Fibroblast of skin of scalp (primary cell): ENCODE data around the gene XCR1.
"Not testable (repeated sequence)": the region's sequence is repeated elsewhere in the genome, so short reads cannot be mapped to it uniquely, and the experiment has no call there.

ENCODE experiments used
- DNase-seq: peaks from one replicate; pipeline ENCODE4 v3.0.0-alpha.2; 2013

Gene XCR1

GRCh38 chr3:46003706-46004105 lies 23.6 kb downstream of the XCR1 start:
- not testable (repeated sequence) for DNase-seq

- DNase-seq, result no peak
These were observed 26.1 kb downstream of the XCR1 start for GRCh38 chr3:46001178-46001577.

GRCh38 chr3:45997942-45998341 lies 29.3 kb downstream of the XCR1 start:
- DNase-seq, result no peak

GRCh38 chr3:45997499-45997898 lies 29.8 kb downstream of the XCR1 start:
- DNase-seq, result not testable (repeated sequence)

- DNase-seq, result peak; percentile 88
These were observed 31.8 kb downstream of the XCR1 start, which contains the start of gene FYCO1 for GRCh38 chr3:45995236-45996192. Gene FYCO1 (minus strand): TSS chr3:45995824. CDS start chr3:45984910, 10,914 bp downstream.

- no peak for DNase-seq
These were observed 32.7 kb downstream of the XCR1 start for GRCh38 chr3:45994419-45995235.

- no peak for DNase-seq
These were observed 33.8 kb downstream of the XCR1 start for GRCh38 chr3:45993421-45994027.

GRCh38 chr3:45992821-45993221 lies 34.5 kb downstream of the XCR1 start:
- DNase-seq, result peak; percentile 98

- DNase-seq, result no peak
These were observed 35.1 kb downstream of the XCR1 start for GRCh38 chr3:45992133-45992729.

- no peak for DNase-seq
These were observed 35.9 kb downstream of the XCR1 start for GRCh38 chr3:45991341-45991740.

- no peak for DNase-seq
These were observed 37.1 kb downstream of the XCR1 start for GRCh38 chr3:45990181-45990580.

- peak; percentile 81 for DNase-seq
These were observed 38.5 kb downstream of the XCR1 start for GRCh38 chr3:45988804-45989203.

- DNase-seq, result no peak
These were observed 38.9 kb downstream of the XCR1 start for GRCh38 chr3:45988362-45988761.

- no peak for DNase-seq
These were observed 39.7 kb downstream of the XCR1 start for GRCh38 chr3:45987368-45988291.

GRCh38 chr3:45986303-45986982 lies 40.8 kb downstream of the XCR1 start:
- peak; percentile 71 for DNase-seq

- DNase-seq, result no peak
These were observed 41.6 kb downstream of the XCR1 start for GRCh38 chr3:45985532-45986302.

- peak; percentile 43 for DNase-seq
These were observed 42.7 kb downstream of the XCR1 start for GRCh38 chr3:45984331-45985312.

- no peak for DNase-seq
These were observed 43.5 kb downstream of the XCR1 start for GRCh38 chr3:45983770-45984169.
